ENCODE measurements around the gene PIK3C3.

PIK3C3 gene

DNA sequence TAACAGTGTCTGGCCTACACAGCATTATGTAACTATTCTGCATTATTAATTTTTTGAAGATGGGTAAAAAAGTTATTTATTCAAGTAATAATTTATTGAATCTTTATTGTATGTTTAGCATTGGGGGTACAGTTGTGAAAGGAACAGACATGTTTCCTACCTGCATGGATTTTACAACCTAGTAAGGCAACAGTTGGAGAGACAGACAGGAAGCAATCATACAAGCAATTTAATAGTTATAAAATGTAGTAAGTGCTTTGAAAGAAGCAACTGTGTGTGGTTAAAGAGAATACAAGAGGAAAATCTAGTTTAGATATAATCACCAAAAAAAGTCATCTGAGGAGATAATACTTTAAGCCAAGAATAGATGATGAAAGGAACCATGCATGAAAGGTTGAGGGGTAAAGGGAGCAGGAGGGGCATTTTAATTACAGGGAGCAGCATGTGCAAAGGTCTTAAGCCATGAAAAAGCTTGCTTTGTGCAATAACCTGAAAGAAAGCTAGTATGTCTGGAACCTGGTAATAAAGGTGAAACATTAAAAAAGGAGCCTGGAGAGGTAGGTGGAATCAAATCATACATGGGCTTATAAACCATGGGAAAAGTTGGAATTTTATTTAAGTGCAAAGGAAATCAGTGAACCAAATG lies 140.8 kb downstream of the PIK3C3 start:
- Histone ChIP-seq H2AFZ (ENCODE audit: low read length) (no peak overlapping the region), H4K20me1 (ENCODE audit: insufficient read depth, low read length) (no peaks in the 10 kb centered on the region), H3K27ac (ENCODE audit: low read depth, low read length, poor library complexity, severe bottlenecking) (no peak overlapping the region), H3K9ac (ENCODE audit: low read length) (no peak overlapping the region), H3F3A (ENCODE audit: insufficient read depth, low read length) (no peaks in the 10 kb centered on the region), H3K36me3 (ENCODE audit: insufficient read depth, low read length) (no peaks in the 10 kb centered on the region), H3K4me3 (ENCODE audit: low read depth, low read length, poor library complexity, severe bottlenecking) (no peak overlapping the region), H3K4me2 (ENCODE audit: low read length) (no peak overlapping the region), H3K27me3 (ENCODE audit: insufficient read depth, low read length) (no peaks in the 10 kb centered on the region), H3K4me1 (ENCODE audit: insufficient read depth, low read length, severe bottlenecking) (no peaks in the 10 kb centered on the region), H3K79me2 (ENCODE audit: insufficient read depth, low read length) (no peaks in the 10 kb centered on the region), H3K9me2 (ENCODE audit: low read depth, low read length) (no peaks in the 10 kb centered on the region), H3K9me3 (ENCODE audit: low read length) (no peaks in the 10 kb centered on the region)
- TF ChIP-seq EZH2 (IDR thresholded peaks at IDR 0.05; ENCODE audit: borderline replicate concordance, low read length), result no peak
- TF ChIP-seq, protein P1, sequence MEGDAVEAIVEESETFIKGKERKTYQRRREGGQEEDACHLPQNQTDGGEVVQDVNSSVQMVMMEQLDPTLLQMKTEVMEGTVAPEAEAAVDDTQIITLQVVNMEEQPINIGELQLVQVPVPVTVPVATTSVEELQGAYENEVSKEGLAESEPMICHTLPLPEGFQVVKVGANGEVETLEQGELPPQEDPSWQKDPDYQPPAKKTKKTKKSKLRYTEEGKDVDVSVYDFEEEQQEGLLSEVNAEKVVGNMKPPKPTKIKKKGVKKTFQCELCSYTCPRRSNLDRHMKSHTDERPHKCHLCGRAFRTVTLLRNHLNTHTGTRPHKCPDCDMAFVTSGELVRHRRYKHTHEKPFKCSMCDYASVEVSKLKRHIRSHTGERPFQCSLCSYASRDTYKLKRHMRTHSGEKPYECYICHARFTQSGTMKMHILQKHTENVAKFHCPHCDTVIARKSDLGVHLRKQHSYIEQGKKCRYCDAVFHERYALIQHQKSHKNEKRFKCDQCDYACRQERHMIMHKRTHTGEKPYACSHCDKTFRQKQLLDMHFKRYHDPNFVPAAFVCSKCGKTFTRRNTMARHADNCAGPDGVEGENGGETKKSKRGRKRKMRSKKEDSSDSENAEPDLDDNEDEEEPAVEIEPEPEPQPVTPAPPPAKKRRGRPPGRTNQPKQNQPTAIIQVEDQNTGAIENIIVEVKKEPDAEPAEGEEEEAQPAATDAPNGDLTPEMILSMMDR (IDR thresholded peaks at IDR 0.05; ENCODE audit: low read length), result no peak

DNA sequence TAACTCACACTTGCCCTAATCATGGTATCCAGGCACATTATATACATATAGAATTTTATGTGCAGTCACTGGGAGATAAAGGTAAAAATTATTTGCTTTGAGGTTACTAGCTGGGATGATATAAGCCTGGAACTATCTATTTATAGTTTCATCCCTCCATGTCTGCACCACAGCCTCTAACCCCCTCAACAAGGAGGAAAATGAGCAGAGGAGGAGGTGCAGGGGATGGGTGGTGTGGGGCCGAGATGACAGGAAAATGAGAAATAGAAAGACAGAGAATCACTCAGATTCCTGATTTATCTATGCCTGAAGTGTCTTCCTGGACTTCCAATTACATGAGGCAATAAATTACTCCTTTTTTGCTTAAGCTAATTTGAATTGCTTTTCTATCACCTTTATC lies 145.2 kb downstream of the PIK3C3 start:
- no peak overlapping the region for H3K4me3 ChIP-seq (ENCODE audit: low read depth, low read length, poor library complexity, severe bottlenecking)
- H4K20me1 ChIP-seq (ENCODE audit: insufficient read depth, low read length), result no peaks in the 10 kb centered on the region
- H3K4me2 ChIP-seq (ENCODE audit: low read length), result no peak overlapping the region
- H3K9me2 ChIP-seq (ENCODE audit: low read depth, low read length), result no peaks in the 10 kb centered on the region
- H3K9ac ChIP-seq (ENCODE audit: low read length), result no peak overlapping the region
- H3K27me3 ChIP-seq (ENCODE audit: insufficient read depth, low read length), result no peaks in the 10 kb centered on the region
- H3K27ac ChIP-seq (ENCODE audit: low read depth, low read length, poor library complexity, severe bottlenecking), result no peak overlapping the region
- H3F3A ChIP-seq (ENCODE audit: insufficient read depth, low read length), result no peaks in the 10 kb centered on the region
- no peaks in the 10 kb centered on the region for H3K9me3 ChIP-seq (ENCODE audit: low read length)
- TF ChIP-seq, protein P1 (IDR thresholded peaks at IDR 0.05; ENCODE audit: low read length), result no peak
- TF ChIP-seq EZH2 (IDR thresholded peaks at IDR 0.05; ENCODE audit: borderline replicate concordance, low read length), result no peak
- no peaks in the 10 kb centered on the region for H3K36me3 ChIP-seq (ENCODE audit: insufficient read depth, low read length)
- H3K4me1 ChIP-seq (ENCODE audit: insufficient read depth, low read length, severe bottlenecking), result no peaks in the 10 kb centered on the region
- H2AFZ ChIP-seq (ENCODE audit: low read length), result no peak overlapping the region
- no peaks in the 10 kb centered on the region for H3K79me2 ChIP-seq (ENCODE audit: insufficient read depth, low read length)

DNA sequence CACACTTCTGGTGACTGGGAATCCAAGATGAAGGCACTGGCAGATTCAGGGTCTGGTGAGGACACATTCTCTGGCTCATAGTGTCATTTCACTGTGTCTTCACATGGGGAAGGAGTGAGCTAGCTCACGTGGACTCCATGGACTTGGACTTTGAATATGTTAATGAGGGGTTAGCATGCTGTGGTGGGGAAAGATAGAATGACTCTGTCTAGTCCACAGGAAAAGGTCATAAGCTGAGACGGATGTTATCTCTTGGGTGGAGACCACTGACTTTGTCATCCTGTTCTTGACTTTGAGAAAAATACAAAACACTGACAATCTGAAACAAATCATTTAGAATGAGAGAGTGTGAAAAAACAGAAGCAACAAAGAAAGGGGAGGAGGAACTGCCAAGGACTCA lies 145.9 kb downstream of the PIK3C3 start:
- H3K79me2 ChIP-seq (ENCODE audit: insufficient read depth, low read length), result no peaks in the 10 kb centered on the region
- no peaks in the 10 kb centered on the region for H3K27me3 ChIP-seq (ENCODE audit: insufficient read depth, low read length)
- H3K4me3 ChIP-seq (ENCODE audit: low read depth, low read length, poor library complexity, severe bottlenecking), result no peak overlapping the region
- H3K9ac ChIP-seq (ENCODE audit: low read length), result no peak overlapping the region
- no peak overlapping the region for H2AFZ ChIP-seq (ENCODE audit: low read length)
- H3K9me3 ChIP-seq (ENCODE audit: low read length), result no peaks in the 10 kb centered on the region
- H3F3A ChIP-seq (ENCODE audit: insufficient read depth, low read length), result no peaks in the 10 kb centered on the region
- TF ChIP-seq, protein P1 (IDR thresholded peaks at IDR 0.05; ENCODE audit: low read length), result no peak
- TF ChIP-seq EZH2 (IDR thresholded peaks at IDR 0.05; ENCODE audit: borderline replicate concordance, low read length), result no peak
- H3K27ac ChIP-seq (ENCODE audit: low read depth, low read length, poor library complexity, severe bottlenecking), result no peak overlapping the region
- no peak overlapping the region for H3K4me2 ChIP-seq (ENCODE audit: low read length)
- no peaks in the 10 kb centered on the region for H3K9me2 ChIP-seq (ENCODE audit: low read depth, low read length)
- H3K4me1 ChIP-seq (ENCODE audit: insufficient read depth, low read length, severe bottlenecking), result no peaks in the 10 kb centered on the region
- H3K36me3 ChIP-seq (ENCODE audit: insufficient read depth, low read length), result no peaks in the 10 kb centered on the region
- no peaks in the 10 kb centered on the region for H4K20me1 ChIP-seq (ENCODE audit: insufficient read depth, low read length)
